Adipocyte (in vitro differentiated cells): ENCODE results near the gene NPR3.

ENCODE experiments used
- DNase-seq: peaks from one replicate; pipeline ENCODE4 v3.0.0-alpha.2; 2015; ENCODE audit warnings: low read depth
- H3K27me3 ChIP-seq: replicated peaks from 2 replicates; pipeline ENCODE4 v1.7.0; 2013; ENCODE audit warnings: mild to moderate bottlenecking, low read length, moderate library complexity; ENCODE audit not compliant: control insufficient read depth, insufficient read depth
- H3K36me3 ChIP-seq: 2 replicates; pipeline ENCODE4 v1.7.0; 2013; ENCODE audit warnings: low read length, mild to moderate bottlenecking, moderate library complexity; ENCODE audit not compliant: control insufficient read depth, insufficient read depth, severe bottlenecking
- H3K4me1 ChIP-seq: 2 replicates; pipeline ENCODE4 v1.7.0; 2013; ENCODE audit warnings: mild to moderate bottlenecking, low read length, moderate library complexity; ENCODE audit not compliant: control insufficient read depth, insufficient read depth
- H3K4me3 ChIP-seq: 2 replicates; pipeline ENCODE4 v1.7.0; 2013; ENCODE audit warnings: mild to moderate bottlenecking, low read length, moderate library complexity
- H3K9ac ChIP-seq: 2 replicates; pipeline ENCODE4 v1.7.0; 2013; ENCODE audit warnings: mild to moderate bottlenecking, low read length, moderate library complexity
- H3K9me3 ChIP-seq: 2 replicates; pipeline ENCODE4 v1.7.0; 2013; ENCODE audit warnings: mild to moderate bottlenecking, low read length, moderate library complexity; ENCODE audit not compliant: control insufficient read depth

NPR3 gene

DNA sequence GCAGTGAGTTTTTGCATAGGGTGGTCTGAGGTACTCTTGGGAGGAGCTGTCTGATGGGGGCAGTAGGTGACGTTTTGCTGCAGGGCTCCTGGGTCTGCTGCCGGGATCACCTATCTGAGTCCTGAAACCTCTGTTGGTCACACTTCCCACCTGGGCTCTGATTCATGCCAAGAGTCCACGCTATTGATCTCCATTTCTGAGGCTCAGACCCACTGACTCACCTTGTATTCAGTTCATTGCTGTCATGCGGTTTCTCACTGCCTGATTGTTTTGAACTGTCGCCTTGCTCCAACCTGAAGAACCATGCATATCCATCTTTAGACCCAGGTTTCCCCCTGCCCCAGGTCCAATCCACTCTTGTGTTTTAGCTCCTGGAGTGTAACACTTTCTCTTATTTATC is 101.3 kb downstream of the NPR3 start:
- no peaks in the 10 kb centered on the region for H3K27me3 ChIP-seq
- no peaks in the 10 kb centered on the region for H3K36me3 ChIP-seq
- H3K9me3 ChIP-seq = no peaks in the 10 kb centered on the region
- no peak for DNase-seq
- H3K4me3 ChIP-seq = no peak overlapping the region
- no peak overlapping the region for H3K9ac ChIP-seq
- H3K4me1 ChIP-seq = peaks cover 32% of the 10 kb centered on the region

DNA sequence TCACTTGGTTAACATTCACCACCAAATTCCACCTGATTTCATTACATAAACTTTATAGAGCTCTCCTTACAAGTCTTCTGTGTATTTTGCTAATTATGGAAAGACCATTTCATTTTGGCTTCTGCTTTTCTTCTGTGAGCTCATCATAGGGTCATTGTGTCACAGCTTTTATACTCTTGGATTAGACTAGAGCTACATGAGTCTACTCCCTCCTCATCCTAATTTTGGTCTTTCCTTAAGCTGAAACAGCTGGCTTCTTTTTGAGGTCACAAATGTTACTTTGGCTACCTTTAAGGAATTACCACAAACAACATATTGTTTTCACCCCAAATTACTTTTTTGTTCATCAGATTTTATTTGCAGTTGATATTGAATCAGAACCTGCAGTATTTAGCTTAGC is 103.0 kb downstream of the NPR3 start:
- H3K9me3 ChIP-seq = no peaks in the 10 kb centered on the region
- no peaks in the 10 kb centered on the region for H3K36me3 ChIP-seq
- no peaks in the 10 kb centered on the region for H3K27me3 ChIP-seq
- no peak overlapping the region for H3K9ac ChIP-seq
- peaks cover 32% of the 10 kb centered on the region for H3K4me1 ChIP-seq
- H3K4me3 ChIP-seq = no peak overlapping the region
- DNase-seq = peak; percentile 33

DNA sequence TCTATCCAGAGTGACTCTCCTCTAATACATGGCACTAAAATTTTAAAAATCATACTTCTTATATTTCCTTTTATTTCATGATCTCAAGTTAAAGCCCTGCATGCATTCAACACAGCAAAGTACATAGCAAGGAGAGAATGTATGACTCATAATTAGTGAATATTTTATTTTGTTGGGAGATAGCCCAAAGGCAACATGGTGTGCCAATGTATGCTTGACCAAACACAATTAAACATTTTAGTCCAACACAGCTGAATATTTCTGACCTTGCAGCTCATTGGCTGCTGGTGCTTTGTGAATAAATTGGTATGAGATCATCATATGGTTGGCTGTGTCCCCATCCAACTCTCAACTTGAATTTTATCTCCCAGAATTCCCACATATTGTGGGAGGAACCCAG is 103.5 kb downstream of the NPR3 start:
- Histone ChIP-seq H3K9me3 (no peaks in the 10 kb centered on the region), H3K36me3 (no peaks in the 10 kb centered on the region), H3K4me3 (no peak overlapping the region), H3K9ac (no peak overlapping the region), H3K4me1 (peaks cover 31% of the 10 kb centered on the region), H3K27me3 (no peaks in the 10 kb centered on the region)
- peak; percentile 80 for DNase-seq

DNA sequence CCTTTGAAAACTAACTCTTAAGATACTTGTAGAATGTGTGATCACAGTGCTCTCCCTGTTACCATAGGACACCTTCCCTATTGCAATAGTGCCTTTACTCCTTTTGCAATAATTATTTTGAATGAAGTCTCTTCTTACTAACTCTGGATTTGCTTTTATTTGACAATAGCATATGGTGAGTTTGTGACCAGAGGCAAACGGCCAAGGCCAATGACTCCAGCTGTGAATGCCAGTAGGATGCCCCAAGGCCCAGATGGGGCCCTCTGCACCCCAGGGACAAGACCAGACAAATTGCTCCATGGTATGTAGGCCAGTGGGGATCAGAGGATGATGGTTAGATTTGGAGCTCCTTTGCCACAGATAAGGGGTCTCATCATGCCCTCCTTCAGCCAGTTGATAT is 116.9 kb downstream of the NPR3 start:
- Histone ChIP-seq H3K4me1 (peaks cover 28% of the 10 kb centered on the region), H3K27me3 (no peaks in the 10 kb centered on the region), H3K9me3 (no peaks in the 10 kb centered on the region), H3K36me3 (no peaks in the 10 kb centered on the region), H3K9ac (peak overlapping the region; percentile 37), H3K4me3 (no peak overlapping the region)
- no peak for DNase-seq

DNA sequence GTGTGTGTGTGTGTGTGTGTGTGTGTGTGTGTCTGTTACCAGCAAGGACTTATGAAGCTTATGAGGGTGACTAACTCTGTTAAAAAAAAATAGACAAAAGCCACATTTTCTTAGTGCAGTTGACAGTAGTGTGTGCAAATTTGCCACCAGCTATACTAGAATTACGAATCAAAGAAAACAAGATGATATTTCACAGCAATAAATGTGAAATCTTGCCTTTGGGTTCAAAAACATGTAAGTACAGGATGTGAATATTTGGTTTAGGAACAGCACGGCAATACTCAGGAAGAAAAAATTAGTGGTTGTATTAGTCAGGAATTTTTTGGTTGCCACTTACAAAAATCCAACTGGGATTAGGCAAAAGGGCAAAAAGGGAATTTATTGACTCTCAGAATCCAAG is 117.4 kb downstream of the NPR3 start:
- H3K9ac ChIP-seq = peak overlapping the region; percentile 37
- no peaks in the 10 kb centered on the region for H3K36me3 ChIP-seq
- H3K9me3 ChIP-seq = no peaks in the 10 kb centered on the region
- no peaks in the 10 kb centered on the region for H3K27me3 ChIP-seq
- DNase-seq = no peak
- H3K4me1 ChIP-seq = peaks cover 28% of the 10 kb centered on the region
- H3K4me3 ChIP-seq = peak overlapping the region; percentile 6

DNA sequence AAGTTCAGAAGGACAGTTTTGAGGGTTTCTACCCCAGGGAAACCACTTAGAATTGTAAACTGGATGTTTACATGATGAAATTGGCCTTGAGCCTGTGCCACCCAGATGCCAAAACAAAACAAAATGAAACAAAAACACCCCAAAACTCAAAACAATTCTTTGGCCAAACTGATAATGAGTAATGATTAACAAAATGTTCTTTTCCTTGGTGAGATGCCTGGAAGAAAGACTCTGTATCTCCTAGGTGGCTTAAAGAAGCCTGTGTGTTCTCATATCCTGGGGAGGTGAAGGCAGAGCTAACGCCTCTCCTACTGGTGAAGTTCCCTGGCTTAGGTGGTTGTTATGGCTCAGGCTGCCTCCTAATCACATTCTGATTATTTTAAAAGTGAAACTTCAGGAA is 120.5 kb downstream of the NPR3 start:
- no peak for DNase-seq
- H3K27me3 ChIP-seq = no peaks in the 10 kb centered on the region
- H3K4me1 ChIP-seq = peaks cover 28% of the 10 kb centered on the region
- no peak overlapping the region for H3K9ac ChIP-seq
- H3K4me3 ChIP-seq = no peak overlapping the region
- no peaks in the 10 kb centered on the region for H3K36me3 ChIP-seq
- H3K9me3 ChIP-seq = no peaks in the 10 kb centered on the region

DNA sequence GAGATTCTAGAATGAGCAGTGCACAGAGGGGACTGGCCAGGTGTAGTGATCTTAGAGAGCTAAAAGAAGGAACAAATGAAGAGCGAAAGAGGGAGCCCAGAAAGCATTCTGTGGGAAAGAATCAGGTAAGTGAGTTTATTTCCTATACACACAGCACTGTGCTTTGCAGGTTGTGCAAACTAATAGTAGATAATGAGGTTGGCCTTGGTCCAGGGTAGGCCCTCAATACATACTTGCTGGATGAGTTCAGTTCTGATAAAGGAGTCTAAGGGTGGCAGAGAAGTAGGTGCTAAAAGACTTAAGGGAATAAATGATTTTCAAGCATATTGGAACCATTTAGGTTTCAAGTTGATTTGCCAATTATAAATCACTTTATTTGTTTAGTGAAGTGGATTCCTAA is 122.0 kb downstream of the NPR3 start:
- Histone ChIP-seq H3K4me1 (peaks cover 31% of the 10 kb centered on the region), H3K27me3 (no peaks in the 10 kb centered on the region), H3K4me3 (no peak overlapping the region), H3K9me3 (no peaks in the 10 kb centered on the region), H3K36me3 (no peaks in the 10 kb centered on the region), H3K9ac (no peak overlapping the region)
- no peak for DNase-seq

DNA sequence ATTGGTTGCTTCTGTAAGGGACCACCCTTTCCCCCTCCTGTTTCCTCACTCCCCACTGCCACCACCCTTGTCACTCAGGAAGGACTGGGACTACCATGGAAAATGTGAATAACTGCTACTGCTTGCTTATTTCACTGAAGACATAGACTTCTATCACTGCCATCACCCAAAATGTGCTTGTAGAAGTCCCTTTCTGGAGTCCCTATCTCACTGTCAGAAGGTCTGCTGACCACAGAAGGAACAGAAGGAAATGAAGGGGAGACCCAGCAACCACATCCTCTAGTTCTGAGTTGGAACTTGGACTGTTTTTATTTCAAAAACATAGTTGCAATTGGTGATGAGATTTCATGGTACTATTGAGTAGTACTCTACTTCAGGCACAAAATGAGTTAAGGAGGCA is 122.5 kb downstream of the NPR3 start:
- Histone ChIP-seq H3K9me3 (no peaks in the 10 kb centered on the region), H3K4me3 (no peak overlapping the region), H3K9ac (no peak overlapping the region), H3K27me3 (no peaks in the 10 kb centered on the region), H3K4me1 (peaks cover 28% of the 10 kb centered on the region), H3K36me3 (no peaks in the 10 kb centered on the region)
- no peak for DNase-seq

DNA sequence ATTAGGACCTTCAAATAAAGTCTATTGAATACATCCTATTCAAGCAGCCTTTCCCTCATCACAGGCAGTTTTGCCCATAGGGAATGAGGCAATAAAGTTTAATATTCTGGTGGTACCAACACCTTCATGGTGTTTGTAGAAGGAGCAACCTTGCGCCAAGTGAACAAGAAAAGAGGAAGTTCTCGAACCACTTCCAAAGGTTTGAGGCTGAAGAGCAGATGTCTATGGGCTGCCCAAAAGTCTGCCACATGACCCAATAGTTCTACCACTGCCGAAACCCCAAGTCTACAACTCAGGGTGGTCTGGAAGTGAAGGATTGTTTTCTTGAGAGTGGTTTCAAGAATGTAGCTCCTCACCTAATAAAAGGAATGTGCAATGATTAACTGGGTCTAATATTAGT is 123.1 kb downstream of the NPR3 start:
- Histone ChIP-seq H3K4me3 (no peak overlapping the region), H3K36me3 (no peaks in the 10 kb centered on the region), H3K9ac (no peak overlapping the region), H3K27me3 (no peaks in the 10 kb centered on the region), H3K9me3 (no peaks in the 10 kb centered on the region), H3K4me1 (peaks cover 28% of the 10 kb centered on the region)
- no peak for DNase-seq

DNA sequence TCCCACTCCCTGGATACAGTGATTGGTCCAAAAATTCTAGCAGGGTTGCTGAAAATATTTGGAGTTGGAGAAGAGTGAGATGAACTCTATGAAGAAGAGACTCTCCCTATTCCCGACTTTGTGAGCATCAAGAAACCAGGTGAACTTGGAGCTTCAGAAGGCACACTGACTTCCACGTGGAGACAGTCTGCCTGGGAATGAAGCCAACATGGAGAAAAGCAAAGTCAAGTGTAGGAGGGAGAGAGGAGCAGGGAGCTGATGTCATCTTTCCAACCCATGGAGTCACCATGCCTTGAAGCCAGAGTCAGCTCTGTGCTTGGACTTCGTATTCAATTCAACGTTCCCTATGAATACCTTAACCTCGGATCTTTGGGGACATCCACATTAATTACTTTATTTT is 125.1 kb downstream of the NPR3 start:
- no peaks in the 10 kb centered on the region for H3K9me3 ChIP-seq
- no peak for DNase-seq
- H3K27me3 ChIP-seq = no peaks in the 10 kb centered on the region
- H3K4me1 ChIP-seq = peaks cover 25% of the 10 kb centered on the region
- H3K4me3 ChIP-seq = no peak overlapping the region
- H3K36me3 ChIP-seq = no peaks in the 10 kb centered on the region
- no peak overlapping the region for H3K9ac ChIP-seq

DNA sequence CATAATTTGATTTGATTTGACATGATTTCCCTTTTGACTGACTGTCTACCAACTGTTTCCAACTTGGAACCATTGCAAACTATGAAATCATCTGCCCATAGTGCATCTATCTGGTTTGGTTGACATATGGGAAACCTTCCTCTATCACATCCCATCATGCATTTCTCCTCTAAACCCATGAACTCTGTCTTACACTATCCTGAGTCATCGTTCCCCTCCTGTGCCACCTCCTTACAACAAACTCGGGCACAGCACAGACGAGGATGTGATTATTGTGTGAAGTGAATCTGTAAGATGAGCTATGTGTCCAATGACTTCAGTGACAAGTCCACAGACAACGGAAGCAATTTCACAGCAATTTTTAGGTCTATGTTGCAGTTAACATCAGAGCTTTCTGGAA is 126.1 kb downstream of the NPR3 start:
- no peaks in the 10 kb centered on the region for H3K36me3 ChIP-seq
- peaks cover 16% of the 10 kb centered on the region for H3K4me1 ChIP-seq
- H3K27me3 ChIP-seq = no peaks in the 10 kb centered on the region
- H3K4me3 ChIP-seq = no peak overlapping the region
- no peaks in the 10 kb centered on the region for H3K9me3 ChIP-seq
- DNase-seq = no peak
- no peak overlapping the region for H3K9ac ChIP-seq

DNA sequence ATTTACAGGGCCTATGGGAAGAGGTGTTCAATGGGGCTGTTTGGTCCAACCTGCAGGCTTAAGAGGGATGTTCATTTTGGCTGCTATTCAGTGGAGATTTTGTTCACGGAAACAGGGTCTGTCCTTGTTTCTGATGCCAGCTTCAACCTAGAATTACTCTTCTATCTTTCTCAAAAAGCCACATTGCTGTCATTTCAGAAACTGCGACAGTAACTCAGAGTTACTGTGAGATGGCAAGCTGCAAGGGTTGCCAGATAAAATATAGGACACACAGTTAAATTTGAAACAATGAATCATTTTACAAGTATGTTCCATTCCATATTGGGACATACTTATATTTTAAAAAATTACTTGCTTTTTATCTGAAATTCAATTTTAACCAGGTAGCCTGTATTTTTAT is 128.0 kb downstream of the NPR3 start:
- H3K9ac ChIP-seq = peak overlapping the region; percentile 11
- H3K27me3 ChIP-seq = no peaks in the 10 kb centered on the region
- H3K9me3 ChIP-seq = no peaks in the 10 kb centered on the region
- peaks cover 16% of the 10 kb centered on the region for H3K4me1 ChIP-seq
- DNase-seq = peak; percentile 49
- H3K4me3 ChIP-seq = no peak overlapping the region
- H3K36me3 ChIP-seq = no peaks in the 10 kb centered on the region
